Measurements from ENCODE around the gene PMPCB. TPM values are rescaled to one million over a fixed set of nuclear protein-coding genes. Genes with fewer than 3 reads are reported as not detected.
"Not testable (repeated sequence)": the region's sequence is repeated elsewhere in the genome, so short reads cannot be mapped to it uniquely, and the experiment has no call there.

PMPCB gene, protein sequence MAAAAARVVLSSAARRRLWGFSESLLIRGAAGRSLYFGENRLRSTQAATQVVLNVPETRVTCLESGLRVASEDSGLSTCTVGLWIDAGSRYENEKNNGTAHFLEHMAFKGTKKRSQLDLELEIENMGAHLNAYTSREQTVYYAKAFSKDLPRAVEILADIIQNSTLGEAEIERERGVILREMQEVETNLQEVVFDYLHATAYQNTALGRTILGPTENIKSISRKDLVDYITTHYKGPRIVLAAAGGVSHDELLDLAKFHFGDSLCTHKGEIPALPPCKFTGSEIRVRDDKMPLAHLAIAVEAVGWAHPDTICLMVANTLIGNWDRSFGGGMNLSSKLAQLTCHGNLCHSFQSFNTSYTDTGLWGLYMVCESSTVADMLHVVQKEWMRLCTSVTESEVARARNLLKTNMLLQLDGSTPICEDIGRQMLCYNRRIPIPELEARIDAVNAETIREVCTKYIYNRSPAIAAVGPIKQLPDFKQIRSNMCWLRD
- polyA plus RNA-seq (ENCODE audit: insufficient read length), result 59.3 TPM

- peak; percentile 82 for DNase-seq (ENCODE audit: low read depth)
Measured at GRCh38 chr7:103296901-103297836, at the start of gene PMPCB. Gene PMPCB, plus strand, starts transcription at chr7:103297435. Its CDS starts 25 bp downstream, at chr7:103297460.

GRCh38 chr7:103253699-103254506 is 43.3 kb upstream of the PMPCB start:
- DNase-seq (ENCODE audit: low read depth), result not testable (repeated sequence)

DNA sequence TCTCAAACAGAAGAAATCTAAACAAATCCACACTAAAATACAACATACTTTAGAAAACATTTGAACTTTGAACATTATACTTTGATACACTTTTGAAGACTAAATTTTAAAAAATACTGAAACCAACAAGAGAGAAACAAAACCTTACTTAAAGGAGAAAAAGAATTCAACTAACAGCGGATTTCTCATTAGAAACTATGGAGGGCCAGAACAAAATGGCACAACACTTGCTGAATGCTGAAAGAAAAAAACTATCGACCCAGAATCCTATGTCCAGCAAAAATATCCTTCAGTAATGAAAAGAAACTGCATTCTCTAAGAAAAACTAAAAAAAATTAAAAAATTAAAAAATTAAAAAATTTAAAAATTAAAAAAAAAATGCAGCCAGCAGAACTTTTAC is 33.2 kb upstream of the PMPCB start:
- DNase-seq (ENCODE audit: low read depth), result not testable (repeated sequence)

- DNase-seq (ENCODE audit: low read depth), result not testable (repeated sequence)
Measured at GRCh38 chr7:103266229-103266628, 31.0 kb upstream of the PMPCB start.

GRCh38 chr7:103273374-103273773 is 23.9 kb upstream of the PMPCB start:
- DNase-seq (ENCODE audit: low read depth), result not testable (repeated sequence)

- not testable (repeated sequence) for DNase-seq (ENCODE audit: low read depth)
Measured at GRCh38 chr7:103274867-103275266, 22.4 kb upstream of the PMPCB start.

DNA sequence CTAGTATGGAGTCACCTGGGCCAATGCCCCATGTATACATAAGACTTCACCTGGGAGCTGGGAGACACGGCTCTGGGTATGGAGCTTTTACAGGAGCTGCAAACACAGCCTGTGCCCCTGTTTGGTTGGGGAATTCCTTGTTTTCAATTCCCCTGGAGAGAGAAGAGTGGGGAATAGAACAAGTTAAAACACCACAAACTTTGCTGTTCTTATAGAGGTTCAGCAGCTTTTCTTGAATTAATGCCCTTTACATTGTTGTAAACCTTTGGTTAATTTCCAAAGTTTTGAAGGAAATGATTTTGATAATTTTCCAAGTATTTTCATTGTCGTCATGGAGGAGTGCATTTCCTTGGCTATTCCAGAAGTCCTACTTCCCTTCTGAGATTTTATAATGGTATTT is 19.0 kb upstream of the PMPCB start:
- not testable (repeated sequence) for DNase-seq (ENCODE audit: low read depth)

DNA sequence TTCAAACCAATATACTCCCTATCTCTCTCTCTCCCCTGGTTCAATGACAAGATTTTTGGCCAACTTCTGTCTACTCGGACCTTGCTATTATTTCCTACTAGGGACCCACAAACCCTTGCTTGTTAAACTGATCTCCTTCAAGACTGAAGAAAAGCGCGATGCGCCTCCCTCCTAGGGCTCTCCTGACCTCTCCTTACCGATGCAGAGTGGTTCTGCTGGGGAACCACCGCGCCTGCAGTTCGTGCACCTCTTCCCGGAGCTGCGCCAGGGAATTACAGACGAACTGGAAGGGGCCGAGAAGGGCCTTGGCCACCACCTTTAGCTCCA is 17.6 kb upstream of the PMPCB start:
- DNase-seq (ENCODE audit: low read depth), result not testable (repeated sequence)

DNA sequence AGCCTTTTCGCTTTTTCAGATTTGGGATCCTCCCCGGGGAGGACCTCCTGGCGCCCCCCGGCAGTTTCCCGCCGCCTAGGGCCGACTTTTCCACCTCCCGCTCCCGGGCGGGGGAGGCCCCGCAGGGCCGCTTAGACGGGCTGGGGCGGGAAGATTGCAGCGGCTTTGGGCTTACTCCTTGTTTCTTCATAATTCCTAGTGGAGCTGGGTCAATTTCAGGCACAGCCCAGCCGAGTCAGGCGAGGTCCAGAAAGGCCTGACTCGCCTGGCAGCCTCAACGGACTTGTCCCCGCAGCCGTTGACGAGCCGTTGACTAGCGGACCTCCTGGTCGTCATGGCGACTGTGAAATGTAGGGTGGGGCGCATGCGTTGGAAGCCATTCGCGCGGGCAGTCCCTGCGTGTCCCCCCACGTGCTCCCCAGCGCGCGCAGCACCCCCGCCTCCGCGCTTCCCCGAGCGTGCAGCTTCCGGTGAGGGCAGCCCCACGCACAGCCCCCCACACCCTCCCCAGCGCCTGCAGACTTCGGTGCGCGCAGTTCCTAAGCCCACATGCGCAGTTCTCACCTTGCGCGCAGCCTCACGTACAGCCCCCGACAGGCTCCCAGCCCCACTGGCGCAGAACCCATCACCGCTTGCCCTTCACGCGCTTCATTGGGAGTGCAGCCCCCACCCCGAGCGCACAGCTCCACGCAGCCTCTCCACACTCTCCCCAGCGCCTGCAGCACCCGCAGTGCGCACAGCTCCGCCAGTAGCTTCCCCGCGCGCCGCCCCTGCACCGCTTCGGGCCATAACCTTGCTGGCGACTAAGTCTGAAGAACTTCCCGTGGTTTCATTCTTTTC is 17.1 kb upstream of the PMPCB start:
- not testable (repeated sequence) for DNase-seq (ENCODE audit: low read depth)

DNA sequence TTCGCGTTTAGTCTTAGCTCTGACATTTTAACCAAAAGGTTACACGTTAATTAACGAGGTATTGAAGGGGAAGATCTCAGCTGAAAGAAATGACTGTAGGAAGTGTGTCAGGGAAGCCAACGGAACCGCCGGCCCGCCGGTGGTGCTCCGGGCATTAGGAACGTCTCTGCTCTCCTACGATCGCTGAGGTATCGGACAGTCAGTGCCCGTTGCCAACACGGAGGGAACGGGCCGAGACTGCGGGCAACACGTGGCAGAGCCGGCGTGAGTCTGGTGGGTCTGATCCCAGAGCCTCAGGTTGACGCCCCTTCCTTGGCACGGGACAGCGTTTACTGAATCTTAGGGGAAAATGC is 16.5 kb upstream of the PMPCB start:
- DNase-seq (ENCODE audit: low read depth), result not testable (repeated sequence)

DNA sequence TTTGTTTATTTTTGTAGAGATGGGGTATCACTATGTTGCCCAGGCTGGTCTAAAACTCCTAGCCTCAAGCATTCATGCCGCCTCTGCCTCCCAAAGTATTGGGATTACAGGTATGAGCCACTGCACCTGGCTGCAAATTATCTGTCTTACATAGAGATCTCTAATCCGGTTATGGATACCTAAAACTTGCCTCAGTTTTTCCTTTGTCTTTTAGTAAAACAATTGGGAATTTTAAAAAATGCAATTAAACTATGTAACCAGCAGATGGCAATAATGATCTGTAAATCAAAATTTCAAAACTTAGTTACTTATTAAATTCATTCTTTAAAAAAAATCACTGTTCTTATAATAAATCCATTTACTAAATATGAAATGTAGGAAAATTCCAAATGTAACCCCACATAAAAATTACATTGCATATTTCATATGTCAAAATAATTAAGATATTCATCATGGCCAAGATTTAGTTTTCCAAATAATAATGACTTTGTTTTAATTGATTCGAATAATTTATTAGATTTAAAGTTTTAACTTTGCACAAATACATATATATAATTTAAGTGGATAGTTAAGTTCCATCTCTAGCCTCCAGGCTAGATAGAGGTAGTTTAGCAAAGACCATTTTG is 14.3 kb upstream of the PMPCB start:
- not testable (repeated sequence) for DNase-seq (ENCODE audit: low read depth)

GRCh38 chr7:103292122-103292521 is 5.1 kb upstream of the PMPCB start:
- no peak for DNase-seq (ENCODE audit: low read depth)

DNA sequence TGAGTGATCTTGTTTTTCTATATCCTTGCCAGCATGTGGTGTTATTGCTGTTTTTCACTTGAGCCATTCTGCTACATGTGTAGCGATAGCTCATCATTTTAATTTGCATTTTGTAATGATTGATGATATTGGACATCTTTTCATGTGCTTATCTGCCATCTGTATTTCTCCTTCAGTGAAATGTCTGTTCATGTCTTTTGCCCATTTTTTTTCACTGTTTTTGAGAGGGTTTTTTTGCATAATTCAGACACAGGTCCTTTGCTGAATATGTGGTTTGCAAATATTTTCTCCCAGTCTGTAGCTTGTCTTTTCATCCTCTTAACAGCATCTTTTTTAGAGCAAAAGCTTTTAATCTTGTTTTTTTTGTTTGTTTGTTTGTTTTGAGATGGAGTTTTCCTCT is 3.7 kb upstream of the PMPCB start:
- DNase-seq (ENCODE audit: low read depth), result no peak

- DNase-seq (ENCODE audit: low read depth), result no peak
Measured at GRCh38 chr7:103297837-103298179, 573 bp downstream of the PMPCB start.

- DNase-seq (ENCODE audit: low read depth), result no peak
Measured at GRCh38 chr7:103299660-103300059, 2.4 kb downstream of the PMPCB start.

GRCh38 chr7:103301441-103301840 is 4.2 kb downstream of the PMPCB start:
- DNase-seq (ENCODE audit: low read depth), result no peak

DNA sequence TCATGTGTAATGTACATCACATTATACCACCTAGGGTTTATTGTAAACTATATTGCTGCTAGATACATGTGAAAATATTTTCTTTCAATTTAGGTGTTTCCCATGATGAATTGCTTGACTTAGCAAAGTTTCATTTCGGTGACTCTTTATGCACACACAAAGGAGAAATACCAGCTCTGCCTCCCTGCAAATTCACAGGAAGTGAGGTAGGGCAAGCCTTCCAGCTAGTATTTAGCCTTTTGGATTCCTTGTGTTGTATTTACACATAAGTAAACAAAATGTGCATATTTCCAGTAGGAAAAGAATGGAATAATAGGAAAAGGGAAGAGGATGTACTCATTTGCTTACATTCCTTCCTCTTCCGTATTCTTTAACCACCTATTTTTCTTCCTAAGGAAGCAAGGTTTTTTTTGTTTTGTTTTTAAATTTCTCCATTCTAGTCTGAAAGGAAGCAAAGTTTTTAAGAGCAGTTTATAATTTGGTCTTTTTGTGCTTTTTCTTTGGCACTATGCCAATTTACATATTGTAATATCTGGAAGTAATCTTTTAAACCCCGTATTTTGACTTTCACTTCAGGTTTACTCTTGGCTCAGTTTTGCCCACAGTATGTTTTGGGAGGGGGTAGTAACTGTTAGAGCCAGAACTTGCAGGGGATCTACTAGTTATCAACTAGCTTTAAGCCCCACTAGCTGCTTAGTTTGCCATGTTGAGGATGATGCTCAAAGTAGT is 10.4 kb downstream of the PMPCB start:
- no peak for DNase-seq (ENCODE audit: low read depth)

GRCh38 chr7:103314852-103315251 is 17.6 kb downstream of the PMPCB start:
- no peak for DNase-seq (ENCODE audit: low read depth)

DNA sequence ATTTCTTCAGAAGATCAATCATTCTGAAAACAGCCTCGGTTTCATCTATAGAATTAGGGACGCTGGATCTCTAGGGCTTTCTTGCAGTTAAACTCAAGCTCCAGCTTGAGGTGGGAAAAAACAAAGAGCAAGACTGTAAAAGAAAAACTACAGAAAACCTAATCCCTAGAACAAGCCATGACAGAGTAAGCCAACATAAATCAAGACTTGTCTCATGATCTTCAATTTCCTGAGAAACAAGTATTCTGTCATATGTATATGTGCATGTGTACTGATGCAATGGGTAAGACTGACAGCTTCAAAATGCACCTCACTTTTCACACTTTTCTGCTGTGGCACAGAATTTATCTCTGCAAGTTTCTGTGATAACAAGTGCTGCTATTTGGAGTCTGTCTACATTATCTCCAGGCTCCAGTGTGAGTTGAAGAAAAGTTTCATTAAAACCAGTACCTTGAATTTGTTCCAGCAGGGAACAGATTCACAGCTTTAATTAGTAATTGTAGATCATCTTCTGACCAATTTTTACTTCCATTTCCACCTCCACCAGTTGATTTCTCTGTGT is 19.2 kb downstream of the PMPCB start:
- no peak for DNase-seq (ENCODE audit: low read depth)
